Eye (tissue), 1 donor: Measurements from ENCODE around the gene EFTUD2.

Source experiments
- DNase-seq: peaks from one replicate; pipeline ENCODE4 v3.0.0-alpha.2; 2015

Gene EFTUD2

DNA sequence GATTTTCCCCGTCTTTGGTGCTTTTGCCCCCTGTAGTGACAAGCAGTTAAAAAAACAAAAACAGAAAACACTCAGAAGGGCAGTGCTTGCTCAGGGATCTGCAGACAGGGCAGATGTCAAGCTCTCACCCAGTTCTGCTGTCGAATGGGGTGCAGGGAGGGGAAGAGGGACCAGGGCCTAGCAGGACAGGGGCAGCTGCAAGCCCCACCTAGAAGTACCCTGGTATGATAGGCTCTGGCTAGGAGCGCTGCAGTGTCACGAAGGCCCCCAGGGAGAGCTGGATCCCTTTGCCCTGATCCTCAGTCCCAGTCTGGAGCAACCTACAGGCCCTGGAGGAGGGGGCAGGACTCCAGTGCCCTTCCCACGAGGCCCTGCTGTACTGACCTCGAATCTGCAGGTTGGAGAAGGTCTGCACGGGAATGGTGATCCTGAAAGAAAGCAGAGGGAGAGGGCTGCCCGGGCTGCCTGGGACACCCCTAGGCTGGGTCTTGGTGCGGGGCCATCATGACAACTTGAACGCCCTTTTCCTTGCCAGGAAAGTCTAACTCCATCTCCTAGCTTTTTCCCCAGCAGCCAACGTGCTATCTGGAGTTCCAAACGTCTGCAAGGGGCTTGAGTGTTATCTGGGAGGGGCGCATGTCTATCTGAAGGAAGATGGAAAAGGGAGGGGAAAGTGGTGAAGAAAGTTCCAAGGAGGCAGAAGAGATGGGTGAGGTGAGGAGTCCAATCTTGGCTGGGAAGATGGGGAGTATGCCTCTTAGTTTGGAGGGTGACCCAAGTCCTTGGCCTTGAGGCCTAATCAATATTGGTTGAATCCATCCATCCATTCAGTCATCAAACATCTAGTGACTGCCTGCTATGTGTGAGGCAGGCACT, 11.2 kb upstream of the EFTUD2 start:
- no peak for DNase-seq

DNA sequence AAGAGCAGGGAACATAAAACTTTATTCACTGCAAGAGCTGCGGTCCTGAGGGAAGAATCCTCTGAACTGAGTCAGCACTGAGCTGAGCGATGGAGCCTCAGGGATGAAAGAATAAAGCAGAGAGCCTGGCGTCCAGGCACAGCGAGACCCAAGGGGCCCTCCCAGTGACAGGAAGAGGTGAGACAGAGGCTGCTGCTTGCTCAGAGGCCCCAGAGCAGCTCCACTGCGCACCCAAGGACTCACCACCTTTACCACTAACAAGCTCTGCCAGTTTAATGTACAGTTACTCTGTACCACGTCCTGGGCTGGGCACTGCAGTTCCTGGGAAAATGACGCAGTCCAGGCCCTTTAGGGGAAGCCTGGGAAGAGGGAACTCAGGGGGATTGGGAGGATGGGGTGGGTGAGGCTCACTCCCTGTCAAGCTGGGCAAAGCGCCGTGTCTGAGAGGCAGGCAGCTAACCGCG, 10.5 kb upstream of the EFTUD2 start:
- no peak for DNase-seq

DNA sequence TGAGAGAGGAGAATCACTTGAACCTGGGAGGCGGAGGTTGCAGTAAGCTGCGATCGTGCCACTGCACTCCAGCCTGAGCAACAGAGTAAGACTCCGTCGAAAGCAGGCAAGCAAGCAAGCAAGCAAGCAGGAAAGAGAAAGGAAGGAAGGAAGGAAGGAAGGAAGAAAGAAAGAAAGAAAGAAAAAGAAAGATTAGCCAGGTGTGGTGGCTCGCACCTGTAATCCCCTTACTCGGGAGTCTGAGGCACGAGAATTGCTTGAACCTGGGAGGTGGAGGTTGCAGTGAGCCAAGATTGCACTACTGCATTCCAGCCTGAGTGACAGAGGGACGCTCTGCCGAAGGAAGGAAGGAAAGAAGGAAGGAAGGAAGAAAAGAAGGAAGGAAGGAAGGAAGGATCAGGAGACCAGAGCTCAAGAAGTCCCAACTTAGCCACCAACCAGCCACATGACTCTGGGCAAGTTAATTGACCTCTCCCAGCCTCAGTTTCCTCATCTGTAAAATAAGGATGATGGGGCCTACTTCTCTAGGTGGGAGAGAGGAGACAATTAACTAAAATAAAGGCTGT, 9.6 kb upstream of the EFTUD2 start:
- no peak for DNase-seq

DNA sequence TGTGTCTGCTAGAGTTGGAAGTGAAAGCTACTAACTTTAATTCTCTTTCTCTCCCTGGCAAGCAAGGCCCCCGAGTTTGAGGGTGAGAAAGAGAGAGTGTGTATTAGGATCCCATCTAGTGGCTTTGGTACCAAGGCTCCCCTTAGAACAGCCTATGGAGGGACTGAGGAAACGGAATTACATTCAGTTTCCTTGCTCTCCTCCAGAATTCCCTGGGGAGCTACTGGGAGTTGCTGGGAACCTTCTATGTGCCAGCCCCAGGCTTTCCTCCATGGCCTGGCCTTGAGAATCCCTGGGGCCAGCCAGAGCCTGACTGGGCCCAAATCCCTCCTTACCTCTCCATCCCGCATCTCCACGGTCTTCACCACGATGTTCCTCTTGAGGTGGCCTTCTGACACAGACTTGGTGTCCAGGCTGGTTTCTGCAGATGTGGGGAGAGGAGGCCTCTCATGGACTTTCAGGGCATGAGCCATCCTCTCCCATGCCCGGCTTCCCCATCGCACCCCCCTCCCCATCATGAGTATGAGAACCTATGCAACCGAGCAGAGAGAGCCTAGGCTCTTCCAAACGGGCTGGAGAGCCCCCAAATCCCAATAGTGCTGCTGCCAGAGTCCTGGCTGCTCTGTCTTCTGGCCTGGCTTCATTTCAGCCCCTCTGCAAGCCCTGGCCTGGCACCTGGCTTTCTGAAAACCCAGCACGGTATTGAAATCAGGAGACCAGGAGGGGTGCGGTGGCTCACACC, 8.7 kb upstream of the EFTUD2 start:
- DNase-seq: no peak

DNA sequence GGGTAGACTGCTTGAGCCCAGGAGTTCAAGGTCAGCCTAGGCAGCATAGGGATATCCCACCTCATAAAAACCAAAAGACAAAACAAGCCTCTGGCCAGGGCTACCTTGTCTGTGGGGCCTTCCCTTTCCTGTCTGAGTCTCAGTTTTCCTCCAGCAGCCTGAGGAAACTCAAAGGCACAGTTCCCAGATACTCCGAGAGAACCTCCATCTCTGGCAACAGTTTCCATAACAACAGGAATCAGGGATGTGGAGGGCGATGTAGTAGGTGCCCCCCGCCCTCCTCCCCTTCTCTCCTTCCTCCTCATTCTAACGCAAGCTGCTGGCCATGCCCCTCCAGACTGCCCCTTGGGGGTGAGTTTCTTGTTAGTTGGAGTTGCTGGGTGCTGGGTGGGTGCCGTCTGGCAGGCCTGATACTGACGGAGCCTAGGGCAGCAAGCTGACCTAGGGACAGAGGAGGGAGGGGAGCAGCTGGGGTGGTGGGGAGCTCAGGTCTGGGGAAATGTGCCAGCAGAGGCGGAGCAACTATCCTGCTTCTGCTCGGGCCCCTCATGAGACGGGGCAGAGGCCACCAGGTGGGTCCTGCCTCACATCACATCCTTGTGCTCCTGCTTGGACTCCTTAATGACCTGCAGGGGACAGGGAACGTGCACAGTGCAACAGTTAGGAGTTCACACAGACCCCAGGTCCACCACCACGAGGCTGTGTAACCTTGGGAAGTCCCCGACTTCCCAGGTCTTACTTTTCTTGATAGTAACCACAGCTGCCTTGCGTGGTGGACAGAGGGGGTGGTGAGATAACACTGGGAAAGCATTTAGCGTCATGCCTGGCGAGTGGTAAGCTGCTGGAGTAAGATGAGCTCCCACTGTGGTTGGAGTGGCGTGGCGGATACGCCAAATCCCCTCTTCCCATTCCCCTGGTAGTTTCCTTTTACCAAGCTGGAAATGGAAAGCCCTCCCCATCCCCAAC, 7.8 kb upstream of the EFTUD2 start:
- no peak for DNase-seq

DNA sequence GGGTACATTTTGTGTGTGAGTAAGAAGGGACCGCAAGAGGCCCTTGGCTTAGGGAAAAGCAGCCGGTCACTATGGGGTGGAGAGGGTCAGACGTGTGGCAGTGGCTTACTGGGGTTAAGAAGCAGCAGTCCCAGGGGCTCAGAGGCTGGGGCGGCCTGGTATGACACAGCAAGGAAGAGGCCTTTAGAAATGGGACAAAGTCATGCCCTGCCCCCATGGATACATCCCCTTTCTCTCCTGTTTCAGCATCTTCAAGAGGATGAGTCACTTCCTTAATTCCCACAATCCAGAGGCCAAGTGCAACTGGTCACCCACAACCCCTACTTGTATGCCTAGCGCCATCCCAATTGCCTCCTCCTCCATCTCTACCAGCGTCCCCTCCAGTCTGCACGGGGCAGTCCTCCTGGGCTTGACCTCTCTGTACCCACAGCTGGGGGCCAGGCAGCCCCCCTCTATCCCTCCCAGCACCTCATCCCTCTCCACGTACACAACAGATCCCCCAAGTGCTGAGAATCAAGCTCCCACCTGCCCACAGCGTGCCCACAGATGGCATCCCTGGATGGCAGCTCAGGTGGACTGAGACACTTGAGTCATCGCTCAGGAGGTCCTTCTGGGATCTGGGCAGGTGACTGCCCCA, 6.9 kb upstream of the EFTUD2 start:
- DNase-seq: no peak

DNA sequence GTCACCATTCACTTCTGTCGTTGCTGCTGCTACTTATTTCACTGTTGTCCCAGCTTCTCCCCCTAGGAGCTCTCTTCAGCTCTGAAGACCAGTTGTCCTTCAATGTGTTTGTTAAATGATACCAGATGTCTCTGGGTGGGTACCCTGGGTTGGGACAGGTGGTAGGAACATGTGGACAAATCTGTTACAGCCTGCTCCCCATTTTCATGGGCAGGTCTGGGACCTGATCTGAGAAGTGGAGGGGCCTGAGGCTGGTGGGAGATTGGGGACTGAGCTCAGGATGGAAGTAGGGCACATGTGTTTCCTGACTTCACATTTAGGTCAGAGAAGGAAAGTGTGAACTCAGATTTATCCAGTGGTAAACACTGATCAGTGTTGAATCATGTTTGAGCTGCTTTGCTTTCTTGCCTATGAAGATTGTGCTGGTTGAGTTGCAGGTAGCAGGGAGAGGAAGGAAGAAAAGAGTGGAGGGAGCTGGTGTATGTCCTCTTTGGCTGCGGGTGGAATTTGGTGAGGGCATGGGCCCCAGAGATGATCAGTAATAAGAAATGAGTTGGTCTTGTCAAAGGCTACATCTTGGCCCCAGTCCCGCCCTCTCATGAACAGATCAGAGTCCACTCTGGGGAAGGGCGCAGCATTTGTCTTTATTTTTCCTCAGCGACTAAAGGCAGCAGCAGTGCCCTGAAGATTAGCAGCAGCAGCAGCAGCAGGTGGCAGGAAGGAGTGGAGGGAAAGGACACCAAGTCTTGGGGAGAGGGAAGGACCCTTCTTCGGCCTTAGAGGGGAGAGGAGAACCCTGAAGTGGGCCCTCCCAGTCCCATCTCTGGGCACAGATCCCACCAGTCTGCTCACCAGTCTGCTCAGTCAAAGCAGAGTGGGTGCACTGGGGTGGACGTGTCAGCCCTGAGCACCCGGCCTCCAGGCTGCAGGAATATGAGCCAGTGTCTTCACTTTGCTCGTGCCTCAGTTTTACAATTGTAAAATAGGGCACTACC, 6.1 kb upstream of the EFTUD2 start:
- no peak for DNase-seq

DNA sequence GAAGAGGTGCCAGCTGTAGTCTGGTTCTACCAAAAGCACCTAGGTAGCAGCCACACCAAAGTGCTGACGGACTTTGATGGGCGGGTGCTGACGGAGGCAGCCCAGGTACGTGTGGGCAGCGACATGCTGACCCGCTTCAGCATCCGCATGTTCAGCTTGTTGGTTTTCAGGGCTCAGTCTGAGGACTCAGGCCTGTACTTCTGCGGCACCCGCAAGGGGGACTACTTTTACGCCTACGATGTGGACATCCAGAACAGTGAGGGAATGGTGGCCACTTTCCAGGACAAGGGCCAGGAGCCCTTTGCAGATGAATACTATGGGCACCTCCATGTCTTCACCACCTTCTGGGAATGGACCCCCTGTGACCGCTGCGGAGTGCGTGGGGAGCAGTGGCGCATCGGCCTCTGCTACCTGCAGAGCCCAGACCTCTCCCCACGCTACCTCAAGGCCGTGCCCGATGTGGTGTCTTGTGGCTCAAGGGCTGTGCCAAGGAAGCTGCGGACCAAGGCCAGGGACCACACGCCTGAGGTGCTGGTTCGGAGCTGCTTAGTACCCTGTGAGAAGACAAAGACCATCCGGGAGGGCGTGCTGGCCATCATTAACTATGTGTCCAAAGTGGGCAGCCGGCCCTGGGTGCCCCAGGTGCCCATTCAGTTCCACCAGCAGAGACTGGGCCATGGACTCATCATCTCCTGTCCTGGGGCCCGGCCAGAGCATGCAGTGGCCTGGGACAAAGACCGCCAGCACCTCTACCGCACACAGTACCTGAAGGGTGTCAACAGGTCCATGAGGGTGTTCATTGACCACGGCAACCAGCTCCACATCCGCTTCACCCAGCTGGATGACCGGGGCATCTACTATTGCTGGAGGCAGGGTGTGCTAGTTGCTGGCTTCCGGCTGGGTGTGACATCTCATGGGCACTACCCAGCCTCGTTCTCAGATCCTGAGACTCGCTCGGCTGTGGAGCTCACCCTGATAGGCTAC, 5.0 kb upstream of the EFTUD2 start:
- no peak for DNase-seq

DNA sequence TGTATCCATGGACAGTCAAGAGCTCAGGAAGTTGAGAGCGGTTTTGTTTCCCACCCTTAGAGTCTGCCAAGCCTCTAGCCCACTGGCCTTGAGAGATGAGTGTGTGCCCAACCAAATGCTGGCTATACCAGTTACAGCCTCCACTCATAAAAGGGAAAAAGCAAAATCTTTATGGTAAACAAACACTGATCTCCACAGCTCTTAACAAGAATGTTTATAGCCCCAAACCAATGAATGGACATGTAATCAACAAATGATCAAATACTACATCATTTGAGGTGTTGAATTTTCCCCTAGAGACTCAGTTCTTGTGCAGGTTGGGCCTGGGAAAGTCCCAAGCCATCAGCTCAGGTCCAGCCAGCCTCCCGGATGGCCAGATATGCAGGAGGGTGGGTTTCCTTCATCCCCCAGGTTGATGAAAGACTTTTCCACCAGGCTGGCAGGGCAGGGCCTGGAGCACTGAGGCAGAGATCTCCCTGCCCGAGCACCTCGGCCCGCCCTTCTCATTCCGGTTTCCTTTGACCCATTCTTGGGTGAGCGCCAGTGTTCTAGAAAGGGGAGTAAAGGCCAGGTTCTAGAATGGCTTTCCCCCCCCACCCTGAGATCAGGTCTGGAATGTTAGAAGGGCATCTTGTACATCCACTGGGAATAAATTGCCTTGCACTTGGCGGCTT, 3.9 kb upstream of the EFTUD2 start:
- no peak for DNase-seq

DNA sequence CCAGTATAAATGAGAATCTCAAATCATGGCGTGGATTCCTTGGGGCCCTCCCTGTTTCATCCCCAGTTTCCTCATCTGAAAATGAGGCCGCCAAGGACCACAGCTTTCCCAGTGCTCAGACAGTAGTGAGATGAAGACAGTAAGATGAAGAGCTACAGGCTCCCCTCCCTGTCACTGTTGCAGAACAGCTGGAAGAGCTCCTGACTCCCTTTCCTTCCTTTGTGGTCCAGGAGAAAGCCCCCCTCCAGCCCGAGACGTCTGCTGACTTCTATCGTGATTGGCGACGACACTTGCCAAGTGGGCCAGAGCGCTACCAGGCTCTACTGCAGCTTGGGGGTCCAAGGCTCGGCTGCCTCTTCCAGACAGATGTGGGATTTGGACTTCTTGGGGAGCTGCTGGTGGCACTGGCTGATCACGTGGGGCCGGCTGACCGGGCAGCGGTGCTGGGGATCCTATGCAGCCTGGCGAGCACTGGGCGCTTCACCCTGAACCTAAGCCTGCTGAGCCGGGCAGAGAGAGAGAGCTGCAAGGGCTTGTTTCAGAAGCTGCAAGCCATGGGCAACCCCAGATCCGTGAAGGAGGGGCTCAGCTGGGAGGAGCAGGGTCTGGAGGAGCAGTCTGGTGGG, 3.0 kb upstream of the EFTUD2 start:
- DNase-seq: no peak

DNA sequence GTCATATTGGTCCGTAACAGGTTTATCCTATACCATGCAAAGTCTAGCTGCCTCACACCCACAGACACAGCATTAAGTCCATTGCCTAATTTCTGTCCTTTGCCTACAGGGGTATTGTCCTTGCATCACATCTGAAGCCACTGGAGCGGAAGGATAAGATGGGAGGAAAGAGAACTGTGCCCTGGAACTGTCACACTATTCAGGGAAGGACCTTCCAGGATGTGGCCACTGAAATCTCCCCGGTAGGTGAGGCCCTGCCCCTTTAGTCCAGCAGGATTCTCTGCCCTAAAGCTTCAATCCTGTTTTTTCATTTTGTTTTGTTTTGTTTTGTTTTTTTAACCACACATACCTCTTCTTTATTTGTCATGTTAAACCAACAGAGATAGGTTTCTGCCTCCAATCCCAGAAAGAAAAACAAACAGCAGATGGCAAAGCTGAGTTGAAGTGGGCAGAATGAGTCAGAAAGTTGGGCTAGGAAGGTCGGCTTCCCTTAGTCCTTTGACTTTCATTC, 2.2 kb upstream of the EFTUD2 start:
- no peak for DNase-seq

DNA sequence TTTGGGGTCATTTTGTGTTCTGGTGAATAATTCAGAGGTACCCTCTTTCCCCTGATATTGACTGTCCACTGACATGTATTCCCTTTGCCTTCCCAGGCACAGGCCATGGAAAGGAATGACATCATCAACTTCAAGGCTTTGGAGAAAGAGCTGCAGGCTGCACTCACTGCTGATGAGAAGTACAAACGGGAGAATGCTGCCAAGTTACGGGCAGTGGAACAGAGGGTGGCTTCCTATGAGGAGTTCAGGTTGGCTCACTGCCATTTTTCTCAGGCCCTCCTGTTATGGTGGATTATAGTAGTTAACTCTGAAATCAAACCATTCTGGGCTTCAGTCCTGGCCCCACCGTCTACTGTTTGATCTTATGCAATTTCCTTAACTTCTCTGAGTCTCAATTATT, 1.6 kb upstream of the EFTUD2 start:
- DNase-seq: peak; percentile 60

DNA sequence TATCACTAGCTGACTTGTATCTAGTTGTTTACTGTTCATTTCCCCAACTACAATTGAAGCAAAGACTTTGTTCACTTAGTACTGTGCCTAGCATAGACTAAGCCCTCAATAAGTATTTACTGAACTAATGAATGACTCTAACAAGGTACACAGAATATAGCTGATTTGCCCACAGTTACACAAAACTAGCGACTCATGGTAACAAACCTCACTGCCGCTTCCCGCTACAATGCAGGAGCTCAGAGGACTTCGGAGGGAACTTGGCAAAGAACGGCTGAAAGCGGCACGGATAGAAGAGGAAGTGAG, 524 bp downstream of the EFTUD2 start:
- no peak for DNase-seq

DNA sequence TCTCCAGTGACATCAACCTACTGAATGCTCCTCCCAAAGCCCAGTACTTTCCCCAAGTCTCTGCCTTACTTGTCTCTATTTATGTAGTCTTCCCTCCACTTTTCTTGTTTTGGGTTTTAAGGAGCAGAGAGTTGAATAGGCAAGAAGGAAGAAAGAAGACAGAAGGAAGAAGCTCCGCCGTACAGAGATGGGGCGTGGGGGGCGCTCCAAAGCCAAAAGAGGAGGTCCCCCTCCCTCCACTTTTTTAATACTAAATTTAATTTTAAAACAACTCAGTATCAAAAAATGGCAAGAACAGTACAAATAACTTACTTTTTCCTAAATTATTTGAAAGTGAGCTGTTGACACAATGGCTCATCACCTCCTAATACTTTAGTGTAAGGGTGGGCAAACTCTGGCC, 4.6 kb downstream of the EFTUD2 start:
- DNase-seq: no peak

DNA sequence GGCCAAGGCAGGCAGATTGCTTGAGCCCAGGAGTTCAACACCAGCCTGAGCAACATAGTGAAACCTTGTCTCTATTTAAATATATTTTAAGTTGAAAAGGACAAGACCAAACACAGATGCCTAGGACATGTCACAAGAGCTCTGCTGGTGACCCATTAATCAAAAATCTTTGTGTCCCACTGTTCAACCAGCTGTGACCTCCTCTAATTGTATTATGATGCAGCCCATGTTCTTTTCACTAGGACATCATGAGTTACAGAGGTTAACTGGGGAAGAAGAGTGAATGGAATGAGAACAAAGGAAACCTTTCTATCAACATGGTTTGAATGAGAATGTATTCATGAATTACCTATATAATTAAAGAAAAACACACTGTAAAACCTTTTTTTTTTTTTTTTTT, 7.0 kb downstream of the EFTUD2 start:
- peak; percentile 21 for DNase-seq

DNA sequence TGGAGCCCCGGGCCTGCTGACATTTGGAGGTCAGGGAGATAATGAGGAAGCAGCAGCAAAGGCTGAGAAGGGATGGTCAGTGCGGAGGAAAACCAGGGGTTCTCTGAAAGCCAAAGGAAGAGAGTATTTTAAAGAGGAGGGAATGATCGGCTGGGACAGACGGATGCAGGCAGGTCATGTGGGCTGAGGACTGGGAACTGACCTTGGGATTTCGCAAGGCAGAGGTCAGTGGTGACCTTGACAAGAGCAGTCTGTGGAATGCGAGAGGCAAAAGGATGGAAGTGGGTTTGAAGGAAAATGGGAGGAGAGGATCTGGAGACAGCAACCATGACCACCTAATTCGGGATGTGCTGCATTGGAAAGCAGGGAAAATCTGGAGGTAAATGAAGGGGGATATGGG, 10.2 kb downstream of the EFTUD2 start:
- DNase-seq: no peak

DNA sequence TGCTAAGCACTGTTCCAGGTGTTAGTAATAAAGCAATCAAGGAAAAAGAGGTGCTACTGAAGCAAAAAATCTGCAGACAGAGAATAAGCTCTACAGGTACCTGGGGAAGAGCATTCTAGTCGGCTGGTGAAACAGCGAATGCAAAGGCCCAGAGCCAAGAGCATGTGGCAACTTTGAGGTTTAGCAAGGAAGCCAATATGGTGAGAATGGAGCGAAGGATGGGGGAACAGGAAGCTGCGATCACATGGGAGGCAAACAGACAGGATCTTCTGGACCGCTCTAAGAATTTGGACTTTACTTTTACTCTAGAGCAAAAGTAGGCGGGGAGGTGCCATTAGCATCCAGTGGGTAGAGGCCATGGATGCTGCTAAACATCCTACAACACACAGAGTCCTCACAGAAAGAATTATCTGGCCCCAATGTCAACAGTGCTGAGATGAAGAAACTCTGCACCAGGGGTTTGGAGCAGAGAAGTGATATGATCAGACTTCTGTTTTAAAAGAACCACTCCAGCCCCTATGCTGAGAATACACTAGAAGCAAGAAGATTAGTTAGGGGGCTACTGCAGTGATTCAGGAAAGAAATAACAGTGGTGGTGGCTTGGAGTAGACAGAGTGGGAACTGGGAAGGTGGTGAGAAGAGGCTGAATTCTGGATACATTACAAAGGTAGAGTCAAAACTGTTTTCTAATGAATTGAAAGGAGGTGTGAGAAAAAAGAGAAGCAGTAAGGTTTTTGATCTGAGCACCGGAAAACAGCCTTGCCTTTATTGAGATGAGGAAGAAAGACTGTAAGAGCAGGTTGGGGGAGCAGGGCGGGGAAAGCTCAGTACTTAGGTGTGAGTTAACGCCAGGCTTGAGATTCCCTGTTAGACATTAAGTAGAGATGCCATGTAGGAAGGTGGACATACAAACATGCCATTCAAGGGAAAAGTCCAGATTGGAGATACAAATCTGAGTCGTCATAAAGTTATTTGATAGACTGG, 11.0 kb downstream of the EFTUD2 start:
- no peak for DNase-seq
